Transverse colon (tissue), 4 donors: ENCODE data around the gene HMCN2. TPM values are rescaled to one million over a fixed set of nuclear protein-coding genes. Genes with fewer than 3 reads are reported as not detected.

ENCODE experiments used
- DNase-seq: peaks from one replicate; pipeline ENCODE4 v3.0.0-alpha.2; 2019
- H3K27ac ChIP-seq, 4 donors: fragments of 200-600 bp; sonication (generic); 2 replicates each; pipeline ENCODE4 v1.5.1; 2016 to 2018; ENCODE audit warnings: inconsistent platforms in 4 of 4
- H3K27me3 ChIP-seq: fragments of 200-600 bp; sonication (generic); 2 replicates; pipeline ENCODE4 v1.5.1; 2017; ENCODE audit warnings: inconsistent platforms
- H3K36me3 ChIP-seq, 4 donors: fragments of 200-600 bp; sonication (generic); 2 replicates each; pipeline ENCODE4 v1.5.1; 2017 to 2019; ENCODE audit warnings: inconsistent platforms in 4 of 4
- H3K4me1 ChIP-seq, 4 donors: fragments of 200-600 bp; sonication (generic); 2 replicates each; pipeline ENCODE4 v1.5.1; 2017 to 2020; ENCODE audit warnings: inconsistent platforms in 4 of 4
- H3K4me3 ChIP-seq, 4 donors: fragments of 200-600 bp; sonication (generic); 1 replicate in 1 of 4; 2 replicates in 3 of 4; pipeline versions ENCODE4 v1.5.1 to v1.6.1; 2017 to 2019; ENCODE audit warnings: inconsistent platforms in 4 of 4
- H3K9me3 ChIP-seq, 2 donors: fragments of 200-600 bp; sonication (generic); 2 replicates each; pipeline ENCODE4 v1.5.1; 2017 to 2019; ENCODE audit warnings: inconsistent platforms in 2 of 2
- CTCF ChIP-seq, 5 experiments: fragments of 200-600 bp in 3 of 5; fragments of 450-650 bp in 2 of 5; sonication (generic) in 3 of 5; IDR thresholded peaks; 1 replicate in 2 of 5; 2 replicates in 3 of 5; pipeline ENCODE4 v1.5.1; 2016 to 2017; ENCODE audit warnings: antibody characterized with exemption in 5 of 5, inconsistent platforms in 3 of 5, mild to moderate bottlenecking in 2 of 5, moderate library complexity in 1 of 5
- EP300 ChIP-seq: sonication (generic); formaldehyde crosslinking; IDR thresholded peaks from one replicate; pipeline ENCODE4 v1.6.1; 2017; ENCODE audit warnings: antibody characterized with exemption, low read depth
- POLR2A ChIP-seq: fragments of 450-650 bp; IDR thresholded peaks from one replicate; pipeline ENCODE4 v1.6.1; 2016; ENCODE audit warnings: antibody characterized with exemption, mild to moderate bottlenecking, moderate library complexity
- POLR2AphosphoS5 ChIP-seq, 3 donors: sonication (generic); formaldehyde crosslinking; IDR thresholded peaks; one replicate each; pipeline ENCODE4 v1.6.1; 2016; ENCODE audit warnings: antibody characterized with exemption in 3 of 3
- WGBS, 2 donors: methylation state at CpG; one replicate each; pipeline ENCODE4 v1.1.5; 2018; ENCODE audit warnings: low coverage in 1 of 2; 5-methylcytosine and 5-hydroxymethylcytosine counted together
- in situ Hi-C, 4 donors: fragments of 200-750 bp; cut with MboI; loops; one replicate each; pipeline versions ENCODE4 v1.15.0 to v1.15.1; 2017; ENCODE audit warnings: low sequenced_read_pairs in 3 of 4, low pct_ligation_motif_present in 1 of 4, low pct_unique_long_range_greater_than_20kb in 1 of 4
- intact Hi-C: fragments of 100-400 bp; cut with DNase I; formaldehyde crosslinking; loops from one replicate; pipeline ENCODE4 v1.15.1; 2023; ENCODE audit warnings: low total_unique reads
- total RNA-seq, 4 donors: library from RNA; depleted of rRNA; stranded (reverse); fragments of >200 nt; gene quantifications; one replicate each; pipeline ENCODE4 v1.1.0, GENCODE V29; 2016

Gene HMCN2
- total RNA-seq, 4 donors from 2014 or later: 7.8 to 40.0 (median 15.2) TPM

GRCh38 chr9:130347036-130347435 is 81.5 kb downstream of the HMCN2 start:
- intact Hi-C loops (loop anchor here (5.0 kb wide), 1 partner anchor 240 kb away; no protein-coding TSS in a partner anchor), in situ Hi-C loops (loop anchor here in 1 of 4 donors (25.0 kb wide), 1 partner anchor 235 kb away; no protein-coding TSS in a partner anchor)
- WGBS, 2 donors: 82% methylated on average over 14 of the region's 14 CpGs; no CpG with 5 or more reads in 1 of the 2 donors
- TF ChIP-seq POLR2A (no peak), CTCF (IDR thresholded peaks at IDR 0.05) (no peak), POLR2AphosphoS5 (IDR thresholded peaks at IDR 0.05) (no peak), EP300 (no peak)
- H3K4me3 ChIP-seq: no peak overlapping the region
- DNase-seq: no peak
- H3K9me3 ChIP-seq: no peaks in the 10 kb centered on the region
- H3K27ac ChIP-seq: no peak overlapping the region
- no peaks in the 10 kb centered on the region for H3K36me3 ChIP-seq
- peaks cover 0 to 3% (median 0%) of the 10 kb centered on the region in 4 donors for H3K4me1 ChIP-seq
- no peaks in the 10 kb centered on the region for H3K27me3 ChIP-seq

GRCh38 chr9:130347931-130348330 is 82.4 kb downstream of the HMCN2 start:
- TF ChIP-seq POLR2AphosphoS5 (IDR thresholded peaks at IDR 0.05) (no peak), CTCF (IDR thresholded peaks at IDR 0.05) (no peak), EP300 (no peak), POLR2A (no peak)
- H3K4me1 ChIP-seq: peaks cover 0 to 12% (median 3%) of the 10 kb centered on the region in 4 donors
- H3K36me3 ChIP-seq: no peaks in the 10 kb centered on the region
- H3K27me3 ChIP-seq: no peaks in the 10 kb centered on the region
- in situ Hi-C loops (loop anchor here in 1 of 4 donors (25.0 kb wide), 1 partner anchor 236 kb away; no protein-coding TSS in a partner anchor), intact Hi-C loops (loop anchor here (5.0 kb wide), 1 partner anchor 241 kb away; no protein-coding TSS in a partner anchor)
- H3K27ac ChIP-seq: no peak overlapping the region
- 57% methylated on average over 6 of the region's 6 CpGs; no CpG with 5 or more reads in 1 of the 2 donors for WGBS, 2 donors
- DNase-seq: no peak
- no peaks in the 10 kb centered on the region for H3K9me3 ChIP-seq
- no peak overlapping the region for H3K4me3 ChIP-seq

GRCh38 chr9:130348341-130348740 is 82.8 kb downstream of the HMCN2 start:
- TF ChIP-seq CTCF (IDR thresholded peaks at IDR 0.05) (no peak), POLR2AphosphoS5 (IDR thresholded peaks at IDR 0.05) (no peak), EP300 (no peak), POLR2A (no peak)
- H3K4me1 ChIP-seq: peaks cover 0 to 9% (median 3%) of the 10 kb centered on the region in 4 donors
- H3K9me3 ChIP-seq: no peaks in the 10 kb centered on the region
- no peak overlapping the region for H3K4me3 ChIP-seq
- no peak for DNase-seq
- H3K36me3 ChIP-seq: no peaks in the 10 kb centered on the region
- in situ Hi-C loops: loop anchor here in 1 of 4 donors (25.0 kb wide), 1 partner anchor 236 kb away; no protein-coding TSS in a partner anchor
- WGBS, 2 donors: 80% methylated on average over 14 of the region's 21 CpGs; no CpG with 5 or more reads in 1 of the 2 donors
- intact Hi-C loops: loop anchor here (5.0 kb wide), 1 partner anchor 241 kb away; no protein-coding TSS in a partner anchor
- no peak overlapping the region for H3K27ac ChIP-seq
- no peaks in the 10 kb centered on the region for H3K27me3 ChIP-seq

- 74% methylated on average over 8 of the region's 8 CpGs; no CpG with 5 or more reads in 1 of the 2 donors for WGBS, 2 donors
- intact Hi-C loops: loop anchor here (5.0 kb wide), 1 partner anchor 242 kb away; no protein-coding TSS in a partner anchor
- Histone ChIP-seq H3K4me3 (no peak overlapping the region), H3K9me3 (no peaks in the 10 kb centered on the region), H3K27ac (no peak overlapping the region), H3K4me1 (peaks cover 0 to 8% (median 3%) of the 10 kb centered on the region in 4 donors), H3K27me3 (no peaks in the 10 kb centered on the region), H3K36me3 (no peaks in the 10 kb centered on the region)
- in situ Hi-C loops: loop anchor here in 1 of 4 donors (25.0 kb wide), 1 partner anchor 237 kb away; no protein-coding TSS in a partner anchor
- TF ChIP-seq EP300 (no peak), POLR2AphosphoS5 (IDR thresholded peaks at IDR 0.05) (no peak), CTCF (IDR thresholded peaks at IDR 0.05) (no peak), POLR2A (no peak)
- no peak for DNase-seq
Measured at GRCh38 chr9:130348881-130349280, 83.3 kb downstream of the HMCN2 start.
